Upper lobe of left lung (tissue), 4 donors: ENCODE data around the gene TUBB3.

Experiments
- CTCF ChIP-seq, 6 experiments: fragments of 450-650 bp in 4 of 6; fragments of 200-600 bp in 2 of 6; sonication (generic) in 2 of 6; IDR thresholded peaks; one replicate each; pipeline ENCODE4 v1.5.1; 2016 to 2019; ENCODE audit warnings: antibody characterized with exemption in 6 of 6
- POLR2AphosphoS5 ChIP-seq, 2 donors: sonication (generic); formaldehyde crosslinking; IDR thresholded peaks; one replicate each; pipeline ENCODE4 v1.5.1; 2017; ENCODE audit warnings: antibody characterized with exemption in 2 of 2

GRCh38 chr16:89924925-89925307 lies 1.8 kb downstream of the TUBB3 start:
- TF ChIP-seq CTCF (IDR thresholded peaks at IDR 0.05) (no peak), POLR2AphosphoS5 (IDR thresholded peaks at IDR 0.05) (no peak)
